ENCODE data around the gene ADAMTS14. TPM values are rescaled to one million over a fixed set of nuclear protein-coding genes. Genes with fewer than 3 reads are reported as not detected.

ADAMTS14 gene
- polyA plus RNA-seq, 3 donors = 0.05 TPM; not detected in 2

GRCh38 chr10:70749756-70750155 is 77.5 kb downstream of the ADAMTS14 start:
- Mint-ChIP-seq H3K4me1 (peaks cover 10% of the 10 kb centered on the region), H3K36me3 (no peaks in the 10 kb centered on the region), H3K27me3 (ENCODE audit: low read depth in 3 of 3) (peaks cover 0 to 4% (median 2%) of the 10 kb centered on the region in 3 donors), H3K27ac (no peak overlapping the region), H3K9me3 (peaks cover 0 to 7% (median 0%) of the 10 kb centered on the region in 7 donors), H3K4me3 (no peak overlapping the region)
- TF ChIP-seq CTCF (IDR thresholded peaks at IDR 0.05) = no peak
- Histone ChIP-seq H4K20me1 (ENCODE audit: insufficient read depth, low read length) (no peaks in the 10 kb centered on the region), H3K9me3 (replicated peaks in 1 of 2; ENCODE audit: control insufficient read depth in 1 of 2, insufficient read depth in 1 of 2, low read length in 2 of 2) (no peaks in the 10 kb centered on the region), H3K27me3 (ENCODE audit: control insufficient read depth in 2 of 2, insufficient read depth in 2 of 2, low read length in 2 of 2) (no peaks in the 10 kb centered on the region), H3K36me3 (replicated peaks in 1 of 2; ENCODE audit: control insufficient read depth in 1 of 2, insufficient read depth in 2 of 2, low read length in 2 of 2) (no peaks in the 10 kb centered on the region), H3K79me2 (ENCODE audit: insufficient read depth, low read length) (no peaks in the 10 kb centered on the region), H3K4me3 (replicated peaks in 1 of 3; ENCODE audit: low read depth in 2 of 3, low read length in 3 of 3) (no peak overlapping the region), H3K4me1 (ENCODE audit: control insufficient read depth in 1 of 2, insufficient read depth in 2 of 2, low read length in 2 of 2) (peaks cover 5 to 17% of the 10 kb centered on the region in 2 donors), H3K27ac (ENCODE audit: low read depth in 1 of 2, low read length in 2 of 2) (no peak overlapping the region), H2AFZ (ENCODE audit: insufficient read depth, low read depth, low read length, poor library complexity, severe bottlenecking) (no peak overlapping the region), H3K9ac (ENCODE audit: insufficient read depth, low read length, poor library complexity, severe bottlenecking) (no peak overlapping the region), H3K4me2 (replicated peaks; ENCODE audit: extremely low read depth, low read length, poor library complexity, severe bottlenecking) (no peak overlapping the region)
- WGBS (ENCODE audit: insufficient coverage) = 100% methylated on average over 2 of the region's 10 CpGs
- intact Hi-C loops (cut with micrococcal nuclease) = no loop called here
- no peak for DNase-seq

GRCh38 chr10:70750156-70750703 is 77.9 kb downstream of the ADAMTS14 start:
- H3K4me3 ChIP-seq (replicated peaks in 1 of 3; ENCODE audit: low read depth in 2 of 3, low read length in 3 of 3) = no peak overlapping the region
- H3K27ac Mint-ChIP-seq = no peak overlapping the region
- H3K36me3 Mint-ChIP-seq = no peaks in the 10 kb centered on the region
- no peak for DNase-seq
- no peaks in the 10 kb centered on the region for H4K20me1 ChIP-seq (ENCODE audit: insufficient read depth, low read length)
- H3K9me3 Mint-ChIP-seq = peaks cover 0 to 7% (median 0%) of the 10 kb centered on the region in 7 donors
- H3K27me3 ChIP-seq (ENCODE audit: control insufficient read depth in 2 of 2, insufficient read depth in 2 of 2, low read length in 2 of 2) = no peaks in the 10 kb centered on the region
- H3K79me2 ChIP-seq (ENCODE audit: insufficient read depth, low read length) = no peaks in the 10 kb centered on the region
- 80% methylated on average over 2 of the region's 3 CpGs for WGBS (ENCODE audit: insufficient coverage)
- H3K4me1 Mint-ChIP-seq = peaks cover 5% of the 10 kb centered on the region
- H3K36me3 ChIP-seq (replicated peaks in 1 of 2; ENCODE audit: control insufficient read depth in 1 of 2, insufficient read depth in 2 of 2, low read length in 2 of 2) = no peaks in the 10 kb centered on the region
- H3K27ac ChIP-seq (ENCODE audit: low read depth in 1 of 2, low read length in 2 of 2) = no peak overlapping the region
- H3K9ac ChIP-seq (ENCODE audit: insufficient read depth, low read length, poor library complexity, severe bottlenecking) = no peak overlapping the region
- H3K27me3 Mint-ChIP-seq (ENCODE audit: low read depth in 3 of 3) = peaks cover 0 to 4% (median 2%) of the 10 kb centered on the region in 3 donors
- intact Hi-C loops (cut with micrococcal nuclease) = no loop called here
- H3K4me2 ChIP-seq (replicated peaks; ENCODE audit: extremely low read depth, low read length, poor library complexity, severe bottlenecking) = no peak overlapping the region
- H2AFZ ChIP-seq (ENCODE audit: insufficient read depth, low read depth, low read length, poor library complexity, severe bottlenecking) = no peak overlapping the region
- no peak overlapping the region for H3K4me3 Mint-ChIP-seq
- TF ChIP-seq CTCF (IDR thresholded peaks at IDR 0.05) = no peak
- no peaks in the 10 kb centered on the region for H3K9me3 ChIP-seq (replicated peaks in 1 of 2; ENCODE audit: control insufficient read depth in 1 of 2, insufficient read depth in 1 of 2, low read length in 2 of 2)
- H3K4me1 ChIP-seq (ENCODE audit: control insufficient read depth in 1 of 2, insufficient read depth in 2 of 2, low read length in 2 of 2) = peaks cover under 1 to 12% of the 10 kb centered on the region in 2 donors
